ENCODE measurements around the gene TDRD10. TPM values are rescaled to one million over a fixed set of nuclear protein-coding genes. Genes with fewer than 3 reads are reported as not detected.

TDRD10 gene
- total and polyA plus RNA-seq, 2 of the 8 experiments (the other 6 are each of a cell fraction or from before 2014, with no cell fraction given) = 0.15 to 0.27 TPM

- ChIA-PET CTCF (ENCODE audit: partially characterized antibody) (interaction anchor here (1.1 to 3.2 kb wide), 4 partner anchors 19 to 208 kb away, joined by 3 to 38 read pairs (median 3); no protein-coding TSS in a partner anchor), POLR2A (ENCODE audit: partially characterized antibody) (no interaction called here)
- no peak for TF ChIP-seq HDAC2 (IDR thresholded peaks at IDR 0.05; ENCODE audit: borderline replicate concordance in 1 of 2, low read depth in 2 of 2, low read length in 2 of 2)
- TF ChIP-seq EZH2 (IDR thresholded peaks at IDR 0.05; ENCODE audit: low read depth, low read length, severe bottlenecking) = no peak
- no peak for TF ChIP-seq JUND (IDR thresholded peaks at IDR 0.05; ENCODE audit: low read length)
- no peak for TF ChIP-seq POLR2AphosphoS5 (IDR thresholded peaks at IDR 0.05; ENCODE audit: low read depth, low read length)
- TF ChIP-seq TCF12 (IDR thresholded peaks at IDR 0.05; ENCODE audit: low read depth, low read length) = no peak
- TF ChIP-seq SP4 (IDR thresholded peaks at IDR 0.05; ENCODE audit: low read length) = no peak
- no peak for TF ChIP-seq ZNF274 (IDR thresholded peaks at IDR 0.05; ENCODE audit: borderline replicate concordance, extremely low read depth, low read length)
- TF ChIP-seq SAP30 (IDR thresholded peaks at IDR 0.05; ENCODE audit: insufficient read depth, insufficient replicate concordance, low read length) = no peak
- no peak for TF ChIP-seq RXRA (IDR thresholded peaks at IDR 0.05; ENCODE audit: insufficient read depth, low read depth, low read length)
These were observed 39.2 kb downstream of the TDRD10 start for GRCh38 chr1:154541231-154541630.

More at GRCh38 chr1:154541231-154541630, 39.2 kb downstream of the TDRD10 start:
- 74% methylated on average over 5 of the region's 6 CpGs; no CpG with 5 or more reads in 1 of the 2 experiments for WGBS, 2 experiments (ENCODE audit: extremely low coverage in 1 of 2, insufficient coverage in 1 of 2, insufficient read length in 1 of 2, insufficient replicate concordance in 2 of 2, low coverage in 1 of 2, low lambda C conversion rate in 2 of 2, missing lambda C conversion rate in 1 of 2)
- no peaks in the 10 kb centered on the region for H3K27me3 ChIP-seq (replicated peaks in 1 of 4; ENCODE audit: control insufficient read depth in 3 of 4, extremely low read depth in 1 of 4, insufficient read depth in 3 of 4, low read length in 3 of 4)
- H3K27ac ChIP-seq (ENCODE audit: low read depth, low read length) = no peak overlapping the region
- H2AK5ac ChIP-seq (ENCODE audit: low read depth, low read length) = no peak overlapping the region
- no peak overlapping the region for H2AFZ ChIP-seq (ENCODE audit: low read length)
- H4K91ac ChIP-seq (replicated peaks; ENCODE audit: insufficient read length, low read length) = no peak overlapping the region
- no peaks in the 10 kb centered on the region for H3K9me3 ChIP-seq (ENCODE audit: insufficient read depth in 2 of 2, low read depth in 1 of 2, low read length in 1 of 2)
- H3K23ac ChIP-seq (ENCODE audit: insufficient read length) = no peak overlapping the region
- no peak overlapping the region for H3K4ac ChIP-seq (replicated peaks; ENCODE audit: insufficient read length, low read depth, low read length)
- no peaks in the 10 kb centered on the region for H4K20me1 ChIP-seq (replicated peaks in 1 of 2; ENCODE audit: control insufficient read depth in 1 of 2, insufficient read depth in 2 of 2, low read length in 2 of 2)
- no peaks in the 10 kb centered on the region for H3K79me2 ChIP-seq (ENCODE audit: control insufficient read depth in 1 of 2, insufficient read depth in 2 of 2, low read length in 2 of 2)
- no peak overlapping the region for H2BK12ac ChIP-seq (ENCODE audit: low read depth, low read length)
- H3K56ac ChIP-seq (replicated peaks; ENCODE audit: insufficient read length, low read depth, low read length) = no peak overlapping the region
- no peak overlapping the region for H3K14ac ChIP-seq (ENCODE audit: insufficient read length)
- FAIRE-seq (no peak), DNase-seq (ENCODE audit: low read depth in 1 of 2, low spot score in 2 of 2) (no peak)
- no peak overlapping the region for H2BK5ac ChIP-seq (ENCODE audit: low read depth, low read length)
- no peak overlapping the region for H3K9ac ChIP-seq (replicated peaks in 1 of 4; ENCODE audit: extremely low read depth in 1 of 4, low read depth in 3 of 4, low read length in 3 of 4)
- no peaks in the 10 kb centered on the region for H3K23me2 ChIP-seq (ENCODE audit: low read depth, low read length)
- H3K18ac ChIP-seq (ENCODE audit: extremely low read depth, low read length) = no peak overlapping the region
- H4K5ac ChIP-seq (ENCODE audit: insufficient read length, low read depth, low read length) = no peak overlapping the region
- H3K36me3 ChIP-seq (ENCODE audit: control insufficient read depth in 2 of 4, insufficient read depth in 4 of 4, low read length in 3 of 4) = no peaks in the 10 kb centered on the region
- H2BK15ac ChIP-seq (ENCODE audit: low read length) = no peak overlapping the region; the same call in 1 of the 2 replicates
- H3K4me3 ChIP-seq (ENCODE audit: extremely low read depth in 1 of 4, insufficient read depth in 2 of 4, low read depth in 3 of 4, low read length in 4 of 4) = no peak overlapping the region
- H3K4me1 ChIP-seq (replicated peaks in 1 of 4; ENCODE audit: control insufficient read depth in 3 of 4, insufficient read depth in 4 of 4, low read length in 3 of 4) = peaks cover 0 to 4% (median 3%) of the 10 kb centered on the region in 4 experiments; a peak in 2 of 7 replicates
- no peak overlapping the region for H3K4me2 ChIP-seq (ENCODE audit: insufficient read depth in 1 of 2, low read depth in 2 of 2, low read length in 2 of 2)
- no peak overlapping the region for H4K8ac ChIP-seq (ENCODE audit: extremely low read depth, insufficient read depth, low read length)
- H2BK20ac ChIP-seq (ENCODE audit: low read length) = no peak overlapping the region
- H2BK120ac ChIP-seq (replicated peaks; ENCODE audit: low read depth, low read length) = no peak overlapping the region
- H3K79me1 ChIP-seq (ENCODE audit: low read depth, low read length) = no peaks in the 10 kb centered on the region

All from H1 (cell line).